ENCODE data around the gene SLC6A13. TPM values are rescaled to one million over a fixed set of nuclear protein-coding genes. Genes with fewer than 3 reads are reported as not detected.

The SLC6A13 gene
- total RNA-seq, 2 experiments from 2014 or later = 0.09 TPM; not detected in 1

- H3K9me2 ChIP-seq (ENCODE audit: insufficient read depth, low read length) = no peaks in the 10 kb centered on the region
- intact Hi-C loops (cut with micrococcal nuclease; ENCODE audit: unreplicated experiment) = no loop called here
- H3K4me2 ChIP-seq (ENCODE audit: low read length) = no peak overlapping the region
- H3K4me3 ChIP-seq (ENCODE audit: low read depth, low read length, poor library complexity, severe bottlenecking) = no peak overlapping the region
- no peak overlapping the region for H2AFZ ChIP-seq (ENCODE audit: low read length)
- no peak overlapping the region for H3K27ac ChIP-seq (ENCODE audit: low read depth, low read length, poor library complexity, severe bottlenecking)
- POLR2A ChIA-PET = interaction anchor here (0.5 kb wide), 1 partner anchor 22 kb away, joined by 4 read pairs; no protein-coding TSS in a partner anchor
- no peak for DNase-seq (ENCODE audit: low spot score)
- H3K79me2 ChIP-seq (ENCODE audit: insufficient read depth, low read depth, low read length) = no peaks in the 10 kb centered on the region
- no peaks in the 10 kb centered on the region for H3K36me3 ChIP-seq (ENCODE audit: insufficient read depth, low read length)
- no peaks in the 10 kb centered on the region for H4K20me1 ChIP-seq (ENCODE audit: insufficient read depth, low read length)
- TF ChIP-seq, protein P1, sequence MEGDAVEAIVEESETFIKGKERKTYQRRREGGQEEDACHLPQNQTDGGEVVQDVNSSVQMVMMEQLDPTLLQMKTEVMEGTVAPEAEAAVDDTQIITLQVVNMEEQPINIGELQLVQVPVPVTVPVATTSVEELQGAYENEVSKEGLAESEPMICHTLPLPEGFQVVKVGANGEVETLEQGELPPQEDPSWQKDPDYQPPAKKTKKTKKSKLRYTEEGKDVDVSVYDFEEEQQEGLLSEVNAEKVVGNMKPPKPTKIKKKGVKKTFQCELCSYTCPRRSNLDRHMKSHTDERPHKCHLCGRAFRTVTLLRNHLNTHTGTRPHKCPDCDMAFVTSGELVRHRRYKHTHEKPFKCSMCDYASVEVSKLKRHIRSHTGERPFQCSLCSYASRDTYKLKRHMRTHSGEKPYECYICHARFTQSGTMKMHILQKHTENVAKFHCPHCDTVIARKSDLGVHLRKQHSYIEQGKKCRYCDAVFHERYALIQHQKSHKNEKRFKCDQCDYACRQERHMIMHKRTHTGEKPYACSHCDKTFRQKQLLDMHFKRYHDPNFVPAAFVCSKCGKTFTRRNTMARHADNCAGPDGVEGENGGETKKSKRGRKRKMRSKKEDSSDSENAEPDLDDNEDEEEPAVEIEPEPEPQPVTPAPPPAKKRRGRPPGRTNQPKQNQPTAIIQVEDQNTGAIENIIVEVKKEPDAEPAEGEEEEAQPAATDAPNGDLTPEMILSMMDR (conservative IDR thresholded peaks at IDR 0.05; ENCODE audit: low read length) = no peak
- TF ChIP-seq EZH2phosphoT487 (IDR thresholded peaks at IDR 0.05; ENCODE audit: borderline replicate concordance, low read depth, low read length) = no peak
- no peaks in the 10 kb centered on the region for H3K9me3 ChIP-seq (ENCODE audit: low read length)
- CTCF ChIA-PET (ENCODE audit: unreplicated experiment) = no interaction called here
- H3K4me1 ChIP-seq (ENCODE audit: insufficient read depth, low read length, poor library complexity, severe bottlenecking) = no peaks in the 10 kb centered on the region
- BruUV-seq (replicated peaks) = no TSS peak
Observed at GRCh38 chr12:221736-222135, 40.9 kb downstream of the SLC6A13 start.

- no peak overlapping the region for H3K27ac ChIP-seq (ENCODE audit: low read depth, low read length, poor library complexity, severe bottlenecking)
- no peaks in the 10 kb centered on the region for H3K4me1 ChIP-seq (ENCODE audit: insufficient read depth, low read length, poor library complexity, severe bottlenecking)
- H3K4me3 ChIP-seq (ENCODE audit: low read depth, low read length, poor library complexity, severe bottlenecking) = no peak overlapping the region
- H3K79me2 ChIP-seq (ENCODE audit: insufficient read depth, low read depth, low read length) = no peaks in the 10 kb centered on the region
- no peaks in the 10 kb centered on the region for H3K36me3 ChIP-seq (ENCODE audit: insufficient read depth, low read length)
- H3K9me3 ChIP-seq (ENCODE audit: low read length) = no peaks in the 10 kb centered on the region
- BruUV-seq (replicated peaks) = no TSS peak
- no peaks in the 10 kb centered on the region for H4K20me1 ChIP-seq (ENCODE audit: insufficient read depth, low read length)
- no peak for TF ChIP-seq EZH2phosphoT487 (IDR thresholded peaks at IDR 0.05; ENCODE audit: borderline replicate concordance, low read depth, low read length)
- TF ChIP-seq, protein P1 (conservative IDR thresholded peaks at IDR 0.05; ENCODE audit: low read length) = no peak
- CTCF ChIA-PET (ENCODE audit: unreplicated experiment) = interaction anchor here (0.6 kb wide), 1 partner anchor 87 kb away, joined by 3 read pairs; no protein-coding TSS in a partner anchor
- no peak for DNase-seq (ENCODE audit: low spot score)
- POLR2A ChIA-PET = no interaction called here
- no peak overlapping the region for H3K4me2 ChIP-seq (ENCODE audit: low read length)
- no peak overlapping the region for H2AFZ ChIP-seq (ENCODE audit: low read length)
- intact Hi-C loops (cut with micrococcal nuclease; ENCODE audit: unreplicated experiment) = no loop called here
- no peaks in the 10 kb centered on the region for H3K9me2 ChIP-seq (ENCODE audit: insufficient read depth, low read length)
Observed at GRCh38 chr12:220946-221550, 41.6 kb downstream of the SLC6A13 start.

GRCh38 chr12:220491-220890 is 42.1 kb downstream of the SLC6A13 start:
- Histone ChIP-seq H3K79me2 (ENCODE audit: insufficient read depth, low read depth, low read length) (no peaks in the 10 kb centered on the region), H2AFZ (ENCODE audit: low read length) (no peak overlapping the region), H3K9me3 (ENCODE audit: low read length) (no peaks in the 10 kb centered on the region), H3K36me3 (ENCODE audit: insufficient read depth, low read length) (no peaks in the 10 kb centered on the region), H4K20me1 (ENCODE audit: insufficient read depth, low read length) (no peaks in the 10 kb centered on the region), H3K9me2 (ENCODE audit: insufficient read depth, low read length) (no peaks in the 10 kb centered on the region), H3K4me2 (ENCODE audit: low read length) (no peak overlapping the region), H3K4me1 (ENCODE audit: insufficient read depth, low read length, poor library complexity, severe bottlenecking) (no peaks in the 10 kb centered on the region), H3K27ac (ENCODE audit: low read depth, low read length, poor library complexity, severe bottlenecking) (no peak overlapping the region), H3K4me3 (ENCODE audit: low read depth, low read length, poor library complexity, severe bottlenecking) (no peak overlapping the region)
- ChIA-PET POLR2A (no interaction called here), CTCF (ENCODE audit: unreplicated experiment) (interaction anchor here (0.6 to 1.1 kb wide), 2 partner anchors 14 to 88 kb away, joined by 3 read pairs; no protein-coding TSS in a partner anchor)
- TF ChIP-seq EZH2phosphoT487 (IDR thresholded peaks at IDR 0.05; ENCODE audit: borderline replicate concordance, low read depth, low read length) = no peak
- TF ChIP-seq, protein P1 (conservative IDR thresholded peaks at IDR 0.05; ENCODE audit: low read length) = no peak
- BruUV-seq (replicated peaks) = no TSS peak
- intact Hi-C loops (cut with micrococcal nuclease; ENCODE audit: unreplicated experiment) = no loop called here
- DNase-seq (ENCODE audit: low spot score) = no peak

Measured in OCI-LY7 (cell line).